Uterus (tissue), 4 donors: ENCODE results near the gene MAD1L1. TPM values are rescaled to one million over a fixed set of nuclear protein-coding genes. Genes with fewer than 3 reads are reported as not detected.

Experiments
- DNase-seq, 2 donors: peaks; one replicate each; pipeline ENCODE4 v3.0.0-alpha.2; 2019 to 2020
- H3K27ac ChIP-seq, 2 donors: fragments of 200-600 bp; sonication (generic); 1 replicate in 1 of 2; 2 replicates in 1 of 2; pipeline ENCODE4 v1.5.1; 2016 to 2018
- H3K27me3 ChIP-seq, 2 donors: fragments of 200-600 bp; sonication (generic); one replicate each; pipeline ENCODE4 v1.5.1; 2018 to 2019; ENCODE audit warnings: control low read depth in 1 of 2
- H3K36me3 ChIP-seq, 2 donors: fragments of 200-600 bp; sonication (generic); one replicate each; pipeline ENCODE4 v1.5.1; 2019; ENCODE audit warnings: control low read depth in 1 of 2
- H3K4me1 ChIP-seq, 2 donors: fragments of 200-600 bp; sonication (generic); one replicate each; pipeline ENCODE4 v1.5.1; 2018 to 2019; ENCODE audit warnings: control low read depth in 1 of 2
- H3K4me3 ChIP-seq, 2 donors: fragments of 200-600 bp; sonication (generic); 1 replicate in 1 of 2; 2 replicates in 1 of 2; pipeline ENCODE4 v1.5.1; 2018 to 2019; ENCODE audit warnings: mild to moderate bottlenecking in 1 of 2
- H3K9me3 ChIP-seq, 2 donors: fragments of 200-600 bp; sonication (generic); one replicate each; pipeline ENCODE4 v1.5.1; 2019; ENCODE audit warnings: control low read depth in 1 of 2
- POLR2A ChIP-seq, 2 donors: fragments of 450-650 bp; IDR thresholded peaks; one replicate each; pipeline ENCODE4 v1.6.1; 2016; ENCODE audit warnings: antibody characterized with exemption in 2 of 2, mild to moderate bottlenecking in 1 of 2, moderate library complexity in 1 of 2
- intact Hi-C: fragments of 100-400 bp; cut with DNase I; formaldehyde crosslinking; loops from one replicate; pipeline ENCODE4 v1.15.1; 2023; ENCODE audit warnings: low total_unique reads
- total RNA-seq, 4 donors: library from RNA; depleted of rRNA in 3 of 4; stranded (reverse); fragments of >200 nt in 3 of 4; gene quantifications; one replicate each; pipeline versions ENCODE4 v1.1.0 to v1.2.4, GENCODE V29; 2014 to 2023
- TF ChIP-seq, protein P1 (sequence below), 4 experiments: fragments of 200-600 bp in 2 of 4; fragments of 450-650 bp in 2 of 4; sonication (generic) in 2 of 4; IDR thresholded peaks; one replicate each; pipeline ENCODE4 v1.5.1; 2016 to 2019; ENCODE audit warnings: antibody characterized with exemption in 4 of 4, mild to moderate bottlenecking in 2 of 4, moderate library complexity in 1 of 4
- donor health status: DM: yes; HTN: yes; CAD: no.

Gene MAD1L1
- total RNA-seq, 4 donors from 2014 or later, result 13.3 to 37.4 (median 33.1) TPM

DNA sequence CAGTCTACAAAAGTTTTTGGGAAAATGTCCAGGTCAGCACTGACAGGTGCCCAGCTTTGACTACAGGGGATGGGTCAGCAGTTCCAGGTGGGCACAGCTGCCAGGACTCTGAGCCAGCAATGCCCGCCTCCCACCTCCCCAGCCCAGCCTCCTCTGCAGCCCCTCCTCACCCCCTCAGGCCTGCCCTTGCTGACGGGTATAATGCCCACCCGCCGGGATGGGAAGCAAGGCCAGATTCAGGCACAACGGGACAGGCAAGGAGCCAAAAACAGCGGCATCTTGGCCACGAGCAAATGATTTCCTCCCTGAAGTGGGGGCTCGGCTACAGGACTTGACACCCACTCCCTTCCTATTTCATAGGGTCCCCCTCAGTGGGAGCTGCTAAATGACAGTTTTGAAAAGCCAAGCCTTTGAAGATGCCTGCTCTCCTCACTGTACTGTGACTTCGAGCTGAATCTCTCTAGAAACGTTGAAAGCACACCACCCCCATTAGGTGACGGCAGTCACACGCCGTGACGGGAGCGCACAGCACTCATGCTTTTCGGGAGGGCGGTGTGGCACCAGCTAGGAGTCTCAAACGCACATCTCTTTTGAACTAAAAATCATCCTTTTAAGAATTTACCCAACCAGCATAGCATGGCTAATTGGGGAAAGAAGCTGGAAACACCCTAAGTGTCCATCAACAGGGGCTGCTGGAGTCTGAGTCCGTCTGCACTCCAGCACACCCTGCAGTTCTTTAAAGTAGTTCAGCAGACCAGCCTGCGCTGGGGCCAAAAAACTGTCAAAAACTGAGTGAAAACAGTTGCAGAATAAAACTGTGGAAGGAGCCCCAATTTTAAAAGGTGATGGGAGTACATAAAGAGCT is 29.6 kb downstream of the MAD1L1 start:
- H3K36me3 ChIP-seq, result no peaks in the 10 kb centered on the region
- peak overlapping the region in 1 of 2 donors; percentile 7 for H3K27ac ChIP-seq
- TF ChIP-seq, protein P1, sequence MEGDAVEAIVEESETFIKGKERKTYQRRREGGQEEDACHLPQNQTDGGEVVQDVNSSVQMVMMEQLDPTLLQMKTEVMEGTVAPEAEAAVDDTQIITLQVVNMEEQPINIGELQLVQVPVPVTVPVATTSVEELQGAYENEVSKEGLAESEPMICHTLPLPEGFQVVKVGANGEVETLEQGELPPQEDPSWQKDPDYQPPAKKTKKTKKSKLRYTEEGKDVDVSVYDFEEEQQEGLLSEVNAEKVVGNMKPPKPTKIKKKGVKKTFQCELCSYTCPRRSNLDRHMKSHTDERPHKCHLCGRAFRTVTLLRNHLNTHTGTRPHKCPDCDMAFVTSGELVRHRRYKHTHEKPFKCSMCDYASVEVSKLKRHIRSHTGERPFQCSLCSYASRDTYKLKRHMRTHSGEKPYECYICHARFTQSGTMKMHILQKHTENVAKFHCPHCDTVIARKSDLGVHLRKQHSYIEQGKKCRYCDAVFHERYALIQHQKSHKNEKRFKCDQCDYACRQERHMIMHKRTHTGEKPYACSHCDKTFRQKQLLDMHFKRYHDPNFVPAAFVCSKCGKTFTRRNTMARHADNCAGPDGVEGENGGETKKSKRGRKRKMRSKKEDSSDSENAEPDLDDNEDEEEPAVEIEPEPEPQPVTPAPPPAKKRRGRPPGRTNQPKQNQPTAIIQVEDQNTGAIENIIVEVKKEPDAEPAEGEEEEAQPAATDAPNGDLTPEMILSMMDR (IDR thresholded peaks at IDR 0.05), result peak in 2 of 4 experiments; percentile 8 to 11
- no peak for TF ChIP-seq POLR2A (IDR thresholded peaks at IDR 0.05)

DNA sequence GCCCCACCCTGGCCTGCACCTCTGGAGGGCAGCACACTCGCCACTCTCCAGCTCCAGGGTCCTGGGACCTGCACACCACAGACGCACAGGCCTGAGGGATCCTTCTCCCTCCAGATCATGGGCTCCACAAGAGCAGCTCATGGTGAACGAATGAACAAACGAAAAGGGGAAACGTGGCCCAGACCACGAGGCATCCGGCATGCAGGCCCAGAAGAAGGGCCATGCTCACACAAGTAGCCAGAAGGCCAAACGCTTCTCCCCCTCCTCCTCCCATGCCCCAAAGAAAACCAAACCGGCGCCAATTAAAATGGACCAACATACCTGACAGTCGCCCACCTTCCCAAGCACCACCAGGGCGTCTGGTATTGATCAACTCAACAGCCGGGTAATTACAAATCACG is 30.4 kb downstream of the MAD1L1 start:
- H3K4me3 ChIP-seq, result no peak overlapping the region
- TF ChIP-seq POLR2A (IDR thresholded peaks at IDR 0.05), result no peak
- TF ChIP-seq, protein P1 (IDR thresholded peaks at IDR 0.05), result no peak
- H3K36me3 ChIP-seq, result no peaks in the 10 kb centered on the region
- H3K27me3 ChIP-seq, result no peaks in the 10 kb centered on the region
- H3K9me3 ChIP-seq, result no peaks in the 10 kb centered on the region
- intact Hi-C loops, result no loop called here
- no peak overlapping the region for H3K27ac ChIP-seq
- peaks cover 0 to 4% of the 10 kb centered on the region in 2 donors for H3K4me1 ChIP-seq
- DNase-seq, result no peak

More for the DNA sequence above, 29.6 kb downstream of the MAD1L1 start:
- no peaks in the 10 kb centered on the region for H3K27me3 ChIP-seq
- H3K9me3 ChIP-seq, result no peaks in the 10 kb centered on the region
- DNase-seq, result peak; percentile 63 to 71
- intact Hi-C loops, result no loop called here
- H3K4me3 ChIP-seq, result no peak overlapping the region
- peaks cover 0 to 4% of the 10 kb centered on the region in 2 donors for H3K4me1 ChIP-seq

DNA sequence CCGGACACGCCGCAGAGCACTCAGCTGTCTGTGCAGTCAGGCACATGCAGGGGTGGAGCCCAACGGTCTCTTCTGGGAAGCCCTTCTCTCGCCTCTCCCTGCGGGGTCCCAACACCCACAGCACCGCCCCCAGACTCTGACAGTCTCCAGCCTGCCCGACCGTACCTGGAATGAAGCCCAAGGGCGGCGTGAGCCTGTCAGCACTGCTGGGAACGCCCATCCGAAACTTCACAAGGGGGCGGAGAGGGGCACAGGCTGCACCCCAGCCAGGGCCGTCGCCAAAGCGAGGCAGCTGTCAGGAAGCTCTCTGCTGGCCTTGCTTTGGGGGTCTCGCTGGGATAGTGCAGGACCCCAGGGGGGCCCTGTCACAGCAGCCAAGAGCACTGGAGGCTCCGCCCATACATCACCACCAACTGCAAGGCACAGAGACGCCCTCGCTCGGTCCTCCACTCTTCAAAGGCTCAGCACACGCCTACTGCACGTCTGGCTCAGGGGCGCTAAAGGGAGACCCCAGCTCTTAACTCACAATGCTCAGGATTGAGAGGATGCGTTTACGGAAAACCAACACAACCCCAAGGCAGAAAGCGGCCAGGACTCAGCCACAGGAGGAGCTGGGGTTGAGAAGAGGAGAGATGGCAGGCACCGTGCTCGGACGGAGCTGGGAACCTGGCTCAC is 30.9 kb downstream of the MAD1L1 start:
- Histone ChIP-seq H3K9me3 (no peaks in the 10 kb centered on the region), H3K4me3 (no peak overlapping the region), H3K4me1 (peaks cover 0 to 4% of the 10 kb centered on the region in 2 donors), H3K27me3 (no peaks in the 10 kb centered on the region), H3K36me3 (no peaks in the 10 kb centered on the region), H3K27ac (no peak overlapping the region)
- peak in 1 of 2 donors; percentile 46 for DNase-seq
- intact Hi-C loops, result no loop called here
- no peak for TF ChIP-seq POLR2A (IDR thresholded peaks at IDR 0.05)
- TF ChIP-seq, protein P1 (IDR thresholded peaks at IDR 0.05), result no peak

DNA sequence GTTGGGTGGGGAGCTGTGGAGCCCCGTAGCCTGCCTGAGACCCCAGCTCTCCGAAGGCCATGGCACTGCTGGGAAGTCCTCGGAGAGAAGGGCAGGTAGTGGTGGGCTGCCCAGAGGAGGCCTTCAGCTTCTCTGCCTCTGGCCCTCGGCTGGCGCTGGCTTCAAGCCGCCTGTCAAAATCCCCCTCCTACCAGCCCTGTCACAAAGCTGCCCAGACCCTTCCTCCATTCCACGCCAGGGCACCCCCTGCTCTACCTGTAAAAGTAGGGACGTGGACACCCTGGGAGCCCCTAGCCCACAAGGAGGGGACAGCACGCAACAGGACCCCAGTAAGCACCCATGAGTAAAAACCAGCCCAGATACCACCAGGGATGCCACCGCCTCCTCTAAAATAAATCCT is 31.6 kb downstream of the MAD1L1 start:
- H3K4me1 ChIP-seq, result peaks cover 0 to 4% of the 10 kb centered on the region in 2 donors
- no peaks in the 10 kb centered on the region for H3K9me3 ChIP-seq
- DNase-seq, result no peak
- H3K4me3 ChIP-seq, result no peak overlapping the region
- intact Hi-C loops, result no loop called here
- no peaks in the 10 kb centered on the region for H3K27me3 ChIP-seq
- H3K36me3 ChIP-seq, result no peaks in the 10 kb centered on the region
- no peak overlapping the region for H3K27ac ChIP-seq
- TF ChIP-seq POLR2A (IDR thresholded peaks at IDR 0.05), result no peak
- TF ChIP-seq, protein P1 (IDR thresholded peaks at IDR 0.05), result no peak

DNA sequence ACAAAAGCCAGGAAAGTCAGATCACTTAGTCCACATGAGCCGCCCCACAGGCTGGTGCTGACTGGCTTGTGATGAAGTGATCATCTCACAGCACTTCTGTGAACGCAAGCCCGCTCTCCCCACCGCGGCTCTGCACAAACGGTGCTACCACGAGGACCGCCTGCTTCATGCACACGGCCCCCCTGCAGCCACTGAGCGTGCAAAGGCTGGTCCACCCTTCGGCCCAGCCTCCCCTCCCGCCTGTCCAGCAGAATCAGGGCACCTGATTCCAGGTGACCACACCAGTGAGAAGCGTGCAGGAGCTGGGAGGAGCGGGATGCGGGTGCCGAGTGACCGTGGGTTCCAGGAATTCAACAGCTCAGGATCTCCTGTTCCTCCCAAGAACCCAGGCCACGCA is 32.2 kb downstream of the MAD1L1 start:
- H3K27me3 ChIP-seq, result no peaks in the 10 kb centered on the region
- DNase-seq, result no peak
- H3K9me3 ChIP-seq, result no peaks in the 10 kb centered on the region
- no peak for TF ChIP-seq POLR2A (IDR thresholded peaks at IDR 0.05)
- TF ChIP-seq, protein P1 (IDR thresholded peaks at IDR 0.05), result no peak
- intact Hi-C loops, result no loop called here
- peaks cover 0 to 4% of the 10 kb centered on the region in 2 donors for H3K4me1 ChIP-seq
- no peak overlapping the region for H3K27ac ChIP-seq
- H3K36me3 ChIP-seq, result no peaks in the 10 kb centered on the region
- H3K4me3 ChIP-seq, result no peak overlapping the region
